ENCODE measurements around the gene CAPN7.

The CAPN7 gene

GRCh38 chr3:15277861-15278500 lies 71.9 kb downstream of the CAPN7 start:
- no peak for TF ChIP-seq CTCF (IDR thresholded peaks at IDR 0.05; ENCODE audit: extremely low read depth, missing control alignments)
- no peak for DNase-seq (ENCODE audit: low spot score)

GRCh38 chr3:15279205-15279604 lies 73.2 kb downstream of the CAPN7 start:
- no peak for DNase-seq (ENCODE audit: low spot score)
- no peak for TF ChIP-seq CTCF (IDR thresholded peaks at IDR 0.05; ENCODE audit: extremely low read depth, missing control alignments)

GRCh38 chr3:15279671-15280402 lies 73.8 kb downstream of the CAPN7 start:
- TF ChIP-seq CTCF (IDR thresholded peaks at IDR 0.05; ENCODE audit: extremely low read depth, missing control alignments) = no peak
- DNase-seq (ENCODE audit: low spot score) = no peak

- no peak for TF ChIP-seq CTCF (IDR thresholded peaks at IDR 0.05; ENCODE audit: extremely low read depth, missing control alignments)
- no peak for DNase-seq (ENCODE audit: low spot score)
Observed at GRCh38 chr3:15280853-15281532, 74.9 kb downstream of the CAPN7 start.

- DNase-seq (ENCODE audit: low spot score) = no peak
- TF ChIP-seq CTCF (IDR thresholded peaks at IDR 0.05; ENCODE audit: extremely low read depth, missing control alignments) = no peak
Observed at GRCh38 chr3:15281817-15282216, 75.8 kb downstream of the CAPN7 start.

- DNase-seq (ENCODE audit: low spot score) = no peak
- no peak for TF ChIP-seq CTCF (IDR thresholded peaks at IDR 0.05; ENCODE audit: extremely low read depth, missing control alignments)
Observed at GRCh38 chr3:15283702-15284101, 77.7 kb downstream of the CAPN7 start.

Data from GM20000 (cell line).